Measurements from ENCODE around the gene RGMB.
A peak's percentile ranks its signal among the peaks of the same experiment; 100 is the strongest.

Gene RGMB

GRCh38 chr5:98768160-98768959 is 5.1 kb upstream of the RGMB start:
- DNase-seq, result no peak

- DNase-seq, result no peak
Measured at GRCh38 chr5:98768960-98769209, 4.6 kb upstream of the RGMB start.

GRCh38 chr5:98769210-98769958 is 4.1 kb upstream of the RGMB start:
- peak; percentile 49 for DNase-seq

GRCh38 chr5:98769959-98770208 is 3.6 kb upstream of the RGMB start:
- DNase-seq, result no peak

- peak; percentile 31 for DNase-seq
Measured at GRCh38 chr5:98770209-98770910, 3.1 kb upstream of the RGMB start.

GRCh38 chr5:98770911-98771322 is 2.5 kb upstream of the RGMB start:
- no peak for DNase-seq

GRCh38 chr5:98771382-98772109 is 1.9 kb upstream of the RGMB start:
- peak; percentile 35 for DNase-seq

GRCh38 chr5:98772415-98773213 is 849 bp upstream of the RGMB start:
- DNase-seq, result no peak

GRCh38 chr5:98773214-98773463 is 324 bp upstream of the RGMB start:
- DNase-seq, result no peak

GRCh38 chr5:98774192-98775033 is 950 bp downstream of the RGMB start:
- DNase-seq, result no peak

GRCh38 chr5:98775246-98776065 is 2.0 kb downstream of the RGMB start:
- no peak for DNase-seq

- DNase-seq, result no peak
Measured at GRCh38 chr5:98776066-98776705, 2.7 kb downstream of the RGMB start.

- DNase-seq, result no peak
Measured at GRCh38 chr5:98777295-98777694, 3.8 kb downstream of the RGMB start.

- no peak for DNase-seq
Measured at GRCh38 chr5:98779264-98779877, 5.9 kb downstream of the RGMB start.

GRCh38 chr5:98780390-98780789 is 6.9 kb downstream of the RGMB start:
- DNase-seq, result no peak

GRCh38 chr5:98781520-98781919 is 8.1 kb downstream of the RGMB start:
- no peak for DNase-seq

GRCh38 chr5:98781964-98782363 is 8.5 kb downstream of the RGMB start:
- no peak for DNase-seq

GRCh38 chr5:98783051-98783649 is 9.7 kb downstream of the RGMB start:
- no peak for DNase-seq

GRCh38 chr5:98784411-98784810 is 10.9 kb downstream of the RGMB start:
- no peak for DNase-seq

- DNase-seq, result no peak
Measured at GRCh38 chr5:98785244-98785643, 11.8 kb downstream of the RGMB start.
